CD4-positive, alpha-beta T cell treated with Interferon gamma for 1 hour (primary cell): Measurements from ENCODE around the gene SELENOH.
"Not testable (repeated sequence)": the region's sequence is repeated elsewhere in the genome, so short reads cannot be mapped to it uniquely, and the experiment has no call there.

ENCODE experiments used
- DNase-seq: peaks from one replicate; pipeline ENCODE4 v3.0.0-alpha.2; 2020

The SELENOH gene, protein sequence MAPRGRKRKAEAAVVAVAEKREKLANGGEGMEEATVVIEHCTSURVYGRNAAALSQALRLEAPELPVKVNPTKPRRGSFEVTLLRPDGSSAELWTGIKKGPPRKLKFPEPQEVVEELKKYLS

GRCh38 chr11:57741132-57742086, at the start of gene SELENOH:
SELENOH (plus strand) TSS chr11:57741491; CDS start chr11:57741596, 105 bp downstream.
- peak; percentile 91 for DNase-seq

DNA sequence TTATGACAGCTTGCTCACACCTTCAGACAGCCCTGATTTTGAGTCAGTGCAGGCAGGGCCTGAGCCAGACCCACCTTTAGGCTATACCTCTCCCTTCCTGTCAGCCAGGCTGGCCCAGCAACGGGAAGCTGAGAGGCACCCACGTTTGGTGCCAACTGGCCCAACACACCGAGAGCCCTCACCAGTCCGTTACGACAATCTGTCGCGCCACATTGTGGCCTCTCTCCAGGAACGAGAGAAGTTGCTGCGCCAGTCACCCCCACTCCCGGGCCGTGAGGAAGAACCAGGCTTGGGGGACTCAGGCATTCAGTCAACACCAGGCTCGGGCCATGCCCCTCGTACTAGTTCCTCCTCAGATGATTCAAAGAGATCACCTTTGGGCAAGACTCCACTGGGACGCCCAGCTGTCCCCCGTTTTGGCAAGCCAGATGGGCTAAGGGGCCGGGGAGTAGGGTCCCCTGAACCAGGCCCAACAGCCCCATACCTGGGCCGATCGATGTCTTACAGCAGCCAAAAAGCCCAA, 42.4 kb upstream of the SELENOH start:
- no peak for DNase-seq

- DNase-seq: no peak
These were observed 41.5 kb upstream of the SELENOH start for GRCh38 chr11:57699813-57700212.

DNA sequence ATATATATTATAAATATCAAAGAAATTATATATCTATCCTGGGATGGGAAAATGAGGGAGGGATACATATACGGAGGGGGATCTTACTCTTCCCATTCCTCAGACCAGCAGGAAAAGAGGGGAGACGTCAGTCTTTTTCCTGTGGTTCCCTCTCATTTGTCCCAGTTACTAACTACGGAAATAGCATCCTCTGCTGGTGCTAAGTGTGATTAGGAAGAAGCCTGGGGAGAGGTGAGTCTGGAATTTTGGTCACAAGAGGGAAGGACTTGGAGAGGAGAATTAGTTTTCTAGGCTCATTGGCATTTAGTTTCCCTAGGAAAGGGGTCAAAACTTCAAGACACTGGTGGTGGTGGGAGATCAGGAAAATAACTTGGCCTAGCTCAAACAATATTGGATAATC, 40.9 kb upstream of the SELENOH start:
- DNase-seq: no peak

- DNase-seq: no peak
These were observed 38.0 kb upstream of the SELENOH start for GRCh38 chr11:57703341-57703740.

DNA sequence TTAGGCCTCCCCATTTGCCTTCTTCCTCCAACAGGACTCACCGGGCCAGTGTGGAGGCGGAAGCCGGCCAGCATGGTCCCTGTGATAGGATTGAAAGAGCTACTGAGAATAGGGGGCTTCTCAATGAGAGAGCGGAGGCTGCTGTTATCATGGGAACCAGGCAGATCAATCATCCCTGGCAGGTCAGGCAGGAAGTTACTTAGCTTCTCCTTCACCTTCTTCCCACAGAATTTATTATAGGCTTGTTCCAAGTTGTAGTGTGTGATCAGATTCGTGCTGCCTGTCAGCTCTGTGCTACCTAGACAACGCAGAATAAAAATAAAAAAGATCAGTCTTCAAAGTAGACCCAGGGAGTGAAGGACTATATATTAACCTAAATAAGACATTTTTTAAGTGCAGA, 36.4 kb upstream of the SELENOH start:
- DNase-seq: no peak

DNA sequence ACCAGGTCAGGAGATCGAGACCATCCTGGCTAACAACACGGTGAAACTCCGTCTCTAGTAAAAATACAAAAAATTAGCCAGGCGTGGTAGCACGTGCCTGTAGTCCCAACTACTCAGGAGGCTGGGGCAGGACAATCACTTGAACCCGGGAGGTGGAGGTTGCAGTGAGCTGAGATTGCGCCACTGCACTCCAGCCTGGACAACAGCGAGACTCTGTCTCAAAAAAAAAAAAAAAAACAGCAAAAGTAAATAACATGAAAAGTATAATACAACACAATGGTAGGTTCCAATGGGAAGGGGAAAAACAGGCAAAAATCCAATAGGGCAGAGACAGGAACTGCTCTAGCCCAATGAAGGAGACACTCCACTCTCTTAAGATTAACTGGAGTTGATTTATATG, 35.9 kb upstream of the SELENOH start:
- DNase-seq: not testable (repeated sequence)

DNA sequence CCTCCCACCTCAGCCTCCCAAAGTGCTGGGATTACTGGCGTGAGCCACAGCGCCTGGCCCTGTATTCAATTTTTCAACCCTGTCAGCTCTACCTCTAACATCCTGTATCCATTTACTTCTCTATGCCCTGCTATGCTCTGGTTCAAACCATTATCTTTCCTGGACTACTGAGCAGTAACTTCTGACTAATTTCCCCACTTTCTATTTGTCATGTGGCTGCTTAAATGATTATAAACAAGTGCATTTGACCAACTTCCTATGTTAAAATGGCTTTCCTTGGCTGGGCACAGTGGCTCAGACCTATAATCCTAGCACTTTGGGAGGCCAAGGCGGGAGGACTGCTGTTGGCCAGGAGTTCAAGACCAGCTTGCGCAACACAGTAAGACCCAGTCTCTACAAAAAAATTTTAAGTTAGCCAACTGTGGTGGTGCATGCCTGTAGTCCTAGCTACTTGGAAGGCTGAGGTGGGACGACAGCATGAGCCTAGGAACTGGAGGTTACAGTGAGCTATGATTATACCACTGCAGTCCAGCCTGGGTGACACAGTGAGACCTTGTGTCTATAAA, 31.4 kb upstream of the SELENOH start:
- no peak for DNase-seq

GRCh38 chr11:57711414-57712255, 29.7 kb upstream of the SELENOH start, which contains the start of gene MED19:
MED19 (minus strand) TSS chr11:57712215; CDS start chr11:57712179, 36 bp downstream.
- DNase-seq: peak; percentile 86

- peak; percentile 93 for DNase-seq
These were observed 28.8 kb upstream of the SELENOH start, which contains the start of gene TMX2 for GRCh38 chr11:57712256-57713150. TMX2 (plus strand) TSS chr11:57712593; CDS start chr11:57712619, 26 bp downstream.

DNA sequence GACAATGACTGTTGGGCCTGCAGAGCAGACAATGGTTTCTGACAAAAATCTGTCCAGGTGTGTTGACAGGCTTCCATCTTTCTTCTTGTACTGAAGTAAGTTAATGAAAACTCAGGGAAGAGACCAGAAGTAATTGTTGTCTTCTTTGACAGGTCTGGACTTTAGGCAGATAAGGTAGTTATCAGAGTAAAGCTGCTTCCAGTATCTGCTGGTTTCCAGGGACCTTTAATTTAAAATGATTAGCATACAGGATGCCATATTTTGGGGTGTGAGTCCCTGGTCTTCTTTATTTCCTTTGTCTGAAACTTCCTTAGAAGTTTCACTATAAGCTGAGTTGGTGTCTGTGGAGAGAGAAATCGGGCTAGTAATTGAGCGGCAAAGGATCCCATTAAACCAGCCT, 27.5 kb upstream of the SELENOH start:
- no peak for DNase-seq

- not testable (repeated sequence) for DNase-seq
These were observed 24.6 kb upstream of the SELENOH start for GRCh38 chr11:57716726-57717125.

GRCh38 chr11:57727185-57727584, 14.1 kb upstream of the SELENOH start:
- DNase-seq: no peak

- no peak for DNase-seq
These were observed 12.5 kb upstream of the SELENOH start for GRCh38 chr11:57728829-57729228.

DNA sequence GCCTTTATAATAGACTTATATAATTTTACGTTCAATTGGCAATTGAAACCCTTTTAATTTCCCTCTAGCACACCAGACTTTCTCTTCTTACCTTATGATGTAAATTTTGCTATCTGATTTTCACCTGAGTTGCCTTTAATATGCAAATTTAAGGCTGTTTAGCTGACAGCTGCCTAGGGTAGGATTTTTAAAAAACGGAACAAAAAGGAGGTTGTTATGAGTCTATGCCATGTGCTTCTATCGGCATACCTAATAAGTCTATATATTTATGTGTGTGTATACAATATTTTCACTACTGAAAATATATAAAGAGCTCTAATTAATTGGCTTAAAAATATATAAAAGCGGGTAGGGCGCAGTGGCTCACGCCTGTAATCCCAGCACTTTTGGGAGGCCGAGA, 11.8 kb upstream of the SELENOH start:
- DNase-seq: no peak

GRCh38 chr11:57732661-57733060, 8.6 kb upstream of the SELENOH start:
- DNase-seq: no peak

DNA sequence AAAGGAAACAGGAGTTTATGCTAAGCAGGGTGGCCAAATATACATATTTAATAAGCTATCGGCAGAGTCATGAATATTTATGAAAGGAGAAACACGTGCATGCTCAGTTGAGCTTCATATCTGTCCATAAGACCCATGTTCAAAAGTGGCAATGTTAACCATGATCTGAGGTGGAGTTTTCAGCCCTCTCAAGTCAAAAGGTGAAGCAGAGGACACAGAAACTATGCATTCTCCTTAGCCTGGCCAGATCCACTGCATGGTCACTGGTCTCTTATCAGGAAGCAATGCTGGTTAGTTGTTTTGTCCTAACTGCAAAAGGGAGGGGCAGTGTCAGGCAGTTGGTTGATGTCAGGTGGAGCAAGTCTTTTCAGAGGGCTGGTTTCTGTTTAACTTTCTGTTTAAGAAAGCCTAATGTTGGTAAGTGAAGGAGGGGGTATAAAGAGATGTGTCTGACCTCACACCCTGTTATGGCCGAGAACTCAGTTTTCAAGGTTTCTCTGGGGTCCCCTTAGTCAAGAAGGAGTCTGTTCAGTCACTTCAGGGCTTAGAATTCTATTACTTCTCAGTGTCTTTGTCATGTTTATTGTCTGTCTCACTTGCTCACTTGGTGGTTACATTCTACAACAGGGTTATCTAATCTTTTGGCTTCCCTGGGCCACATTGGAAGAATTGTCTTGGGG, 5.5 kb upstream of the SELENOH start:
- no peak for DNase-seq

- DNase-seq: no peak
These were observed 779 bp downstream of the SELENOH start for GRCh38 chr11:57742087-57742452.

GRCh38 chr11:57744357-57744756, 3.1 kb downstream of the SELENOH start:
- no peak for DNase-seq

- DNase-seq: no peak
These were observed 3.9 kb downstream of the SELENOH start for GRCh38 chr11:57745206-57745605.

- no peak for DNase-seq
These were observed 5.6 kb downstream of the SELENOH start for GRCh38 chr11:57746920-57747319.
